Stimulated activated CD4-positive, alpha-beta T cell treated with anti-CD3 and anti-CD28 coated beads, Interleukin-1b, Interleukin-23, amount 100 ng/mL, for 4 hours (primary cell): ENCODE results near the gene SPO11.
"Not testable (repeated sequence)": the region's sequence is repeated elsewhere in the genome, so short reads cannot be mapped to it uniquely, and the experiment has no call there.

Source experiments
- DNase-seq, 2 donors: peaks; one replicate each; pipeline ENCODE4 v3.0.0-alpha.2; 2020; ENCODE audit warnings: low read depth in 2 of 2

The SPO11 gene

DNA sequence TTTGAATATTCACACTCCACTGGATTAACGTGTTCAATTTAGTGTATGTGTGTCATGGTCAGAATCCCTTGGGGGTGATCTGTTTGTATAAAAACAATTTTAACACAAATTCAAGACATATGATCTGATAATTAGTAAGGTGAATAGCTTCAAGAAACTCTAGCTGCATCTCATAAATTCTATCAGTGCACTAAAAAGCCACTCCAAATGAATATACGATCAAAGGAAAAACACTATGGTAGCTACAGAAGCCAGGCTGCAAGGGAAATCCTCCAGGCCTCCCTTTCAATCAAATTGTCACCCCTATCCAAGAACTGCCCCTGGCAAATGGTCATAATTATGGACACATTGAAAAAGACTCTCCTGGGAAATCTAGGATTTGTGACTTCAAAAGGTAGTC is 12.1 kb downstream of the SPO11 start:
- DNase-seq, result no peak

DNA sequence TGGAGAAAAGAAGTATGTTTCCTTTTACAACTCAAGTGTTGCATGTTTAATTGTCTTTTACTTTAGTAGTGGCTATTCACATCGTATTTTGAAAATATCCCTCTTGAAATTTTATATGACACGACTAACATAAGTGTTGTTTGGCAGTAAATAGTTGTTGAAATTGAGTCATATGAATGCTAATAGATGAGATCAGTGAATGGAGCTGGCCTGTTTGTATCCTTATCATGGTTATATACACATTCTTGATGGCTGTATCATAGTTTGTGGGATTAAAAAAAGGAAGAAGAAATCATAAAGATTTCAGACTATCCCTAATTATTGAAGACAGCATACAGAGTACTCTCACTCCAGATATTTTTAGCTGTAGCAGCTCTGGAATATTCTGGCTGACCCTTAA is 13.2 kb downstream of the SPO11 start:
- no peak for DNase-seq

DNA sequence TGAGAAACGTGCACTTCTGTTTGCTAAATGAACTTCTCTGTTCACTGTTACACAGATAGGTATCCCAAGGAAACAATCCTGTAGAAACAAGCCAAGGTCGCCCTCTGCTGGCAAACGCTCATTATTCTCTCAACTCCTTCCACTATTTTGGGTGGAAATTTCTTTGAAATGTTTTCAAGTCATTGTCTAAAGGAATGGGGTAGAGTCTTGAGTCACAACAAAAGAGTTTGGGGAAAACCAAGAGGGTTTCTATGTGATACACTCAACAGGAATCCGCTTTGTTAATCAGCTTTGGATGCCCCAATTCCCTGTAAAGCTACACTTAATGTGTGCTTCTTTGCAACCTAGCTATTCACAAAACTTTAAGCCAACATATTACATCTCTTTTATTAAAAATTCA is 16.9 kb downstream of the SPO11 start:
- peak; percentile 51 to 58 for DNase-seq

DNA sequence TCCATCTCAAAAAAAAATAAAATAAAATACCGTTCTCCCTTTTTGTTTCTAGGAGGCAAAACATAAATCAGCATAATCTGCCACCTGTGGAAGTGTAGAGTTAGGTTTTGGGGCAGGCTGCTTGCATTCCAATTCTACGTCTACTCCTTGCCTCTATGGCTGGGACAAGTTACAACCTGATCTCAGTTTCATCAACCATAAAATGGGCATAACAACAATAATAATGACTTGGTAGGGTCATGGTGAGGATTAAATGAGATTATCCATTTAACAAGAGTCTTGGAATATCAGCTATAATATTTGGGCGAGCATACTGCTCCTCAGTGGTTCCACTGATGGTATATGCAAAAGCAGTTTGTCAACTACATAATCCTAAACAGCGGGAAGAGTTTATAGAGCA is 17.8 kb downstream of the SPO11 start:
- no peak for DNase-seq

DNA sequence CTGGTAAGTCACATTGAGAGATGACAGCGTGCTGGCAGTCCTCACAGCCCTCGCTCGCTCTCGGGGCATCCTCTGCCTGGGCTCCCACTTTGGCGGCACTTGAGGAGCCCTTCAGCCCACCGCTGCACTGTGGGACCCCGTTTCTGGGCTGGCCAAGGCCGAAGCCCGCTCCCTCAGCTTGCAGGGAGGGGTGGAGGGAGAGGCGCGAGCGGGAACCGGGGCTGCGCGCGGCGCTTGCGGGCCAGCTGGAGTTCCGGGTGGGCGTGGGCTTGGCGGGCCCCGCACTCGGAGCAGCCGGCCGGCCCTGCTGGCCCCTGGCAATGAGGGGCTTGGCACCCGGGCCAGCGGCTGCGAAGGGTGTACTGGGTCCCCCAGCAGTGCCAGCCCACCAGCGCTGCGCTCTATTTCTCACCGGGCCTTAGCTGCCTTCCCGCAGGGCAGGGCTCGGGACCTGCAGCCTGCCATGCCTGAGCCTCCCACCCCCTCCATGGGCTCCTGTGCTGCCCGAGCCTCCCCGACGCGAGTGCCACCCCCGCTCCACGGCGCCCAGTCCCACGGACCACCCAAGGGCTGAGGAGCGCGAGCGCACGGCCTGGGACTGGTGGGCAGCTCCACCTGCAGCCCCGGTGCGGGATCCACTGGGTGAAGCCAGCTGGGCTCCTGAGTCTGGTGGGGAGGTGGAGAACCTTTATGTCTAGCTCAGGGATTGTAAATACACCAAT is 18.8 kb downstream of the SPO11 start:
- not testable (repeated sequence) for DNase-seq

DNA sequence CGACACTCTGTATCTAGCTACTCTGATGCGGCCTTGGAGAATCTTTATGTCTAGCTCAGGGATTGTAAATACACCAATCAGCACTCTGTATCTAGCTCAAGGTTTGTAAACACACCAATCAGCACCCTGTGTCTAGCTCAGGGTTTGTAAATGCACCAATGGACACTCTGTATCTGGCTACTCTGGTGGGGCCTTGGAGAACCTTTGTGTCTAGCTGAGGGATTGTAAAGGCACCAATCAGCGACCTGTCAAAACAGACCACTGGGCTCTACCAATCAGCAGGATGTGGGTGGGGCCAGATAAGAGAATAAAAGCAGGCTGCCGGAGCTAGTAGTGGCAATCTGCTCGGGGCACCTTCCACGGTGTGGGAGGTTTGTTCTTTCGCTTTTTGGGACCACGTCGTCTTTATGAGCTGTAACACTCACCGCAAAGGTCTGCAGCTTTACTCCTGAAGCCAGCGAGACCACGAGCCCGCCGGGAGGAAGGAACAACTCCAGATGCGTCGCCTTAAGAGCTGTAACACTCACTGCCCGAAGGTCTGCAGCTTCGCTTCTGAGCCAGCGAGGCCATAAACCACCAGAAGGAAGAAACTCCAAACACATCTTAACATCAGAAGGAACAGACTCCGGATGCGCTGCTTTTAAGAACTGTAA is 19.4 kb downstream of the SPO11 start:
- DNase-seq, result not testable (repeated sequence)

DNA sequence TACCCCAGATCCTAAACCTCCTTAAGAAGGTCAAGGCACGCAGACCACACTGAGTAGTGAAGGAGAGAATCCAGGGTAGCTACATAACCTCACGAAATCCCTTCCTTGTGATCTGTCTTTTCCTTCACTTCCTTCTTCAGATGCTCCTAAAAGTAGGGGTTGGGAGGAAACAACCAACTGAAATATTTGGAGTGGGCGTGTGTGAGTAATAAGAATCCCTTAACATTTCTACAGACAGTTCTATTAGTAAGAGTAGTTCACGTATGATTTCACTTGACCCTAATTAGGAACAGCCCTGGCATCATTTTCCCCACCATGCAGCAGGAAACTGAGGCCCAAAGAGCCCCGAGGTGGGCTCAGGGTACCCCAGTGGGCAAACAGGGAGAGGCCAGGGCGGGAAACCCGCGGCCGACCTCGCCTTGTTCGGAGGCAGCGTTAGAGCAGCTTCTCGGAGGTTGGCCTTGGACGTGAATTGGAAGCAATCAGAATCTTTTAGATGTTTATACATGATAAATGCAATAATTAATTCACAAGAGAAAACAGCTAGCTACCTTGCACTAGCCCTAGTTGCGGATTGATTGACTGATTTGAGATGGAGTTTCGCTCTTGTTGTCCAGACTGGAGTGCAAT is 20.6 kb downstream of the SPO11 start:
- no peak for DNase-seq

DNA sequence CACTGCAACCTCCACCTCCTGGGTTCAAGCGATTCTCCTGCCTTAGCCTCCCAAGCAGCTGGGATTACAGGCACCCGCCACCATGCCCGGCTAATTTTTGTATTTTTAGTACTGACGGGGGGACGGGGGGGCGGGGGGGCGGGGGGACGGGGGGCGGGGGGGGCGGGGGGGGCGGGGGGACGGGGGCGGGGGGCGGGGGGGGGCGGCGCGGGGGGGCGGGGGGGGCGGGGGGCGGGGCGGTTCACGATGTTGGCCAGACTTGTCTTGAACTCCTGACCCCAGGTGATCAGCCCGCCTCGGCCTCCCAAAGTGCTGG is 21.1 kb downstream of the SPO11 start:
- not testable (repeated sequence) for DNase-seq

DNA sequence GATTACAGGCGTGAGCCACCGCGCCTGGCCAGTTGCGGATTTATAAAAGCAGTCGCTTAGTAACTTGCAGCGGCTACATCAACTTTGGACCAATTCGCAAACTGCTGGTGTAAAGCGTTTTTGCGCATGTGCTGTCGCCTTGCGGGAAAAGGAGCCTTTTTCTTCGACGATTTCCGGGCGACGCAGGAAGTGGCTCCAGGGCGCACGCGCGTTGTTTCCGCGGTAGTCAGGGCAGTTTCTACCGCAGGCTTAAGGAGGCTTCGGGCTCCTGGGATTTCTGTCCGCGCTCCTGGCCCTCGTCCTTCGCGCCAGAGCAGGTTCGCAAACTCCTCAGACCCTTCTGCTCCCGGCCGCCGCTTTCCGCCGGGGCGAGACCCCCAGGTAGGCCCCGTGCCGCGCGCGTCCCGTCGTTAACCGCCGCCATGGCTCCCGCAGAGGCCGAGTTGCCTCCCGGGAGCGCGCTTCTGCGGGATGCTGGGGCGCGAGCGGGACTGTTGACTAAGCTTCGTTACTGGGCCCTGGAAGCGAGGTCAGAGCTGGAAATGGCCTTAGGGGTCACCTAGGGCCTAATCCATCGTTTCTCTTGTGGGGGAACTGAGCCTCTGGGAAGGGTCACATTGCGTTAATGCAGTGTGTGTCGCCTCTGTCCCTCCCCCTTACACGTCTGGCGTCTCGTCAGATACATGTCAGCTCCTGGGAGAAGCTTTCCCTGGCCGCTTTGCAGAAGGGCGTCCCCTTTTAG is 21.6 kb downstream of the SPO11 start, which contains the start of gene RAE1:
RAE1 (plus strand) TSS at position 214 of the 742 bp plus-strand sequence. CDS start 2,784 bp downstream, outside the sequence.
- peak; percentile 81 to 82 for DNase-seq

DNA sequence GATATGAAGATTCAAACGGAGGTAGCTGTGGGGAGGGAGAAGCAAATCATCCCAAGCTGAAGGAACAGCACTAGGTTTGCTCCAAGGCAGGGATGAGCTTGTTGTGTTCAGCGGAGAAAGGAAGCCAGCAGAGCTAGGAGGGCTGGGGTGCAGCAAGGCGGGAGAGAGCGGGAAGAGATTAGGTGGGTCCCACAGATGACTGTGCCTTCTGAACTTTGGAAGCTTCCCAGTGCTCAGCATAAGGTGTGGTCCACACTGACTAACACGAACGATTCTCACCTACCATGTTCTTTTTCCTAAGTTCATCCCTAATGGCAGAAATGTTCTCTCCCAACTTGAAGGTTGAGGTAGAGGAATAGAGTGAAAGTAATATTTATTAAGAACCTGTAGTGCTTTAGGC is 22.7 kb downstream of the SPO11 start:
- DNase-seq, result no peak

DNA sequence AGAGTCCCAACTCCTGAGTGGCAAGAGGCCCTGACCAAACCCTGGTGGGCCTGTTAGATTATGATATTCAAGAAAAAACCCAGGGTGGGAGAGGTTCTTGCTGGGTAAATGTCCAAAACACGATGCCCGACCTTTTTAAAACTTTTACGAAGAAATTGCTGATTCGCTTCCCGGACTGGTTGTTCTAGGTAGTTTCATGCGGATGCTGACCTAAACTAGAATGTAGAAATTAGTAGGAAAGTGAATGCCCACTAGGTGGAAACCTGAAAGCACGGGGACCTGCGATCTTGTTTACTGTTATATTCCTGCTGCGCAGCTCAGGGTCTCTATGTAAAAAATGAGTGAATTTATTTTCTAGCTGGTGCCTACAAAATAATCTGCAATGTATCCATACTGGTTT is 23.7 kb downstream of the SPO11 start:
- DNase-seq, result no peak

DNA sequence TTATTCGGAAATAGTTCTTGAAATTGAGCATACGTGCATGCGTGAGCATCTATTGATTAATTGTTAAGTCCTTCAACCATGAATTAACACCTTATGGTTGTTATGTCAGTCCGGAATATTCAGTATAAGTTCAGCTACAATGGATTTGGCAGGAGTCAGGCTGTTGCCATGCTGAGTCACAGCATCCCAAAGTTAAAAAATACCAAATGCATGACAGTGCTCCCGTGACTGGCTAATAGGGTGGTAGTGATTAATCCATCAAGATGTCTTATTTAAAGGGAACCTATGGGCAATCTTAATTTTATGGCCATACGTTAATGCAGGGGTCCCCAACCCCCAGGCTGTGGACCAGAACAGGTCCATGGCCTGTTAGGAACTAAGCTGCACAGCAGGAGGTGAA is 31.9 kb downstream of the SPO11 start:
- DNase-seq, result no peak

DNA sequence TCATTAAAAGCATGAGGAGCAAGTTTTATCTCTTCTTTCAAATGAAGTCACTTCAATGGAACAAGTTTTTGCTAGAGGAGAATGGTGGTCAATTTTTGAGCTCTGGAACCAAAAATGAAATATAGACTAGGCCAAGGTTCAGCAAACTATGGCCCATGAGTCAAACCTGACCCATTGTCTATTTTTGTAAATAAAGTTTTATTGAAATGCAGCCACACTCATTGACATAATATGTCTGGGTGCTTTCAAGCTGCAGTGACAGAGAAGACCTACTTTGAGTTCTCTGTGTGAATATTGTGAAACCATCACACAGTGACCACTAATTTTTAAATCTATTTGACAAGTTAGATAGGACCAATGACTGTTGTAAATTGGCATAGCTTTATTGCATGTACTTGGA is 34.8 kb downstream of the SPO11 start:
- DNase-seq, result no peak

DNA sequence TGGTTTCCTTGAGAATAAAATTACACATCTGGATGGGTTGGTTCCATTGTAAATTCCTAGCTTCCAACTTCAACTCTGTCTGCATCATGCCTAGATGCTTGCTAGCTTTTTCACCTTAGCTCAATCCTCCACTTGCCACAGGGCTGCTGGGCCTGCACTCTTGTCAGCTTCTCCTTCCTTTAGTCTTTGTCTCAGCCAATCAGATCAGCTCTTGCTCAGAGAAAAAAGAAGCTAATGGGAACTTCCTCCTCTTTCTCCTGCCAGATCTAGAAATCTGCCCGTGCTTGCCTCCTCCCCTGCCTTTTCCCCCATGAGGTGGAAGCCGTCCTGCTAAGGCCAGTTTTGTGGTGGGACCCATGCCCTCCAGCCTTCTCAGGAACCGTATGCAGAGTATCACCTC is 40.0 kb downstream of the SPO11 start:
- no peak for DNase-seq

DNA sequence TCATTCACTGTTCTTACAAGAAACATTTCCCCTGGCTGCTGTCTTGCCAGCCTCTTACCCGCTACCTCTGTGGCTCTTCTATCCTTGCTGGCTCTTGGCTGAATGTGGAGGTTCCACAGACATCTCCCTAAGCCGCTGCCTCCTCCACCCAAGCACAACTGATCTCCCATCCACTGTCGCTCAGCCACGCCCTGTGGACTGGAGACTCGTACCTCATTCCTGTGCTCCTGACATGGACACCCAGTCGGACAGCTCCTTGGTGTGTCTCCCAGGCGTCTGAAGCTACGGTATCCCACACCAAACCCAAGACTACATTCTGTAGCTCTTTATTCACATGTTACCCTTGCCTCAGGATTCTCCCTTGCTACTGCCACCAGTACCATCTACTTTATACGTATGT is 40.7 kb downstream of the SPO11 start:
- no peak for DNase-seq

DNA sequence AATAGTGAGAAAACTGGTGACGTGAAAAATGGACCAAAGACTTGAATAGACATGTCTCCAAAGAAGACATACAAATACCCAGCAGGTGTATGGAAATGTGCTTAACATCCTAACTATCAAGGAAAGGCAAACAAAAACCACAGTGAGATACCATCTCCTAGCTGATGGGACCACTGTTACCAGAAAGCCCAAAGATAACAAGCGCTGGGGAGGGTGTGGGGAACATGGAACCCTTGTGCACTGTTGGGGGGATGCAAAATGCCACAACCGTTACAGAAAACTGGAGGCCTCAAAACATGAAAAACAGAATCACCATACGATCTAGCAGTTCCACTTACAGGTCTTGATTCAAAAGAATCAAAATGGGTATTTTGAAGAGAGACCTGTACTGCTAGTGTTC is 41.8 kb downstream of the SPO11 start:
- no peak for DNase-seq

DNA sequence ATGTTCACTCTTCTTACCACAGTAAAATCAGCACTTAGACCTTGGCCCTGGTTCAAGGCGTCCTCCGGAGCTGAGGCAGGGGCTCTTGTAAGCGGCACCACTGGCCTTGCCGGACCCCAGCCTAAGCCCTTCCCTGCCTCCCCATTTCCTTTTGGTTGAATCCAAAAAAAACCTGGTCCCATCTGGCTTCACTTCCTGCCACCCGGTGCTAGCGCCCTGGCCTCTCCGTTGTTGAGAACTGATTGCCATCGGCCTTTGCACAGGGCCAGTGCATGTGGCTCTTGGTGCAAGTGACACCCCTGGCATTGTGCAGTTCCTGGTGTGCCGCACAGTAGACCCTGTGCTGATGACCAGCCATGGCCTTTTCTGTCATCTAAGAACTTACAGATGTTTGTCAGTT is 42.6 kb downstream of the SPO11 start:
- DNase-seq, result no peak

DNA sequence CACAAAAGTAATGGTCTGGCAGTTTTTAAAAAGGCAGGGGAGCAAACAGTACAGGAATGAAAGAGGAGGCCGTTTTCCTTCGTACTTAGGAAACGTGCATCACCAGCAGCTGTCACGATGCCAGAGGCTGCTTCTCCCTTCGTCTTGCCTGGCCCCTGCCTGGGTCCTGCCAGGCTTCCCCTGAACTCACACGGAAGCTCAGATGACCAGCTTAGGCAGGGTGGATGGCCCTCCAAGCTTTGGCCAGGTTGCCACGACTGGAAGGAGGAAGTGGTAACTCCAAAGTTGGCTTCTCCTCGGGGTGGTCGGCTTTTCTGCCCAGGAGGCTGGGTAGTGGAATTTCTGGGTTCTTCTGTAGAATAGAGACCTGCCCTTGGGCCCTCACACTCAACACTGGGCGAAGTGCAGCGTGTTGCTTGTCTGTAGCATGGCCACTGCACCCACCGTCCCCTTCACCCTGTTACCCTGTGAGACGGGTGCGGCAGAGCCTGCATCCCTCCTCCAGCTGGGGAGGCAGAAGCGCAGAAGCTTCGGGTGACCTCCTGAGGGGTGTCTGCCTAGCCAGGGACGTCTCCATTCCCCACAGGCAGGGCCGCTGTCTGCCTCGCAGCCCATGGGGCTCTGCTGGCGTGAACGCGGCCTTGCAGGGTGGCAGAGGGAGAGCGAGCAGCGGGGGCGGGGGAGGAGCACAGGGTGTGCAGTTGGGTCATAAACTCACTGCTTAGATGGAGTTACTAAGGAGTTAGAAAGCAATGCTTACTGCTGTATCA is 43.2 kb downstream of the SPO11 start:
- no peak for DNase-seq

DNA sequence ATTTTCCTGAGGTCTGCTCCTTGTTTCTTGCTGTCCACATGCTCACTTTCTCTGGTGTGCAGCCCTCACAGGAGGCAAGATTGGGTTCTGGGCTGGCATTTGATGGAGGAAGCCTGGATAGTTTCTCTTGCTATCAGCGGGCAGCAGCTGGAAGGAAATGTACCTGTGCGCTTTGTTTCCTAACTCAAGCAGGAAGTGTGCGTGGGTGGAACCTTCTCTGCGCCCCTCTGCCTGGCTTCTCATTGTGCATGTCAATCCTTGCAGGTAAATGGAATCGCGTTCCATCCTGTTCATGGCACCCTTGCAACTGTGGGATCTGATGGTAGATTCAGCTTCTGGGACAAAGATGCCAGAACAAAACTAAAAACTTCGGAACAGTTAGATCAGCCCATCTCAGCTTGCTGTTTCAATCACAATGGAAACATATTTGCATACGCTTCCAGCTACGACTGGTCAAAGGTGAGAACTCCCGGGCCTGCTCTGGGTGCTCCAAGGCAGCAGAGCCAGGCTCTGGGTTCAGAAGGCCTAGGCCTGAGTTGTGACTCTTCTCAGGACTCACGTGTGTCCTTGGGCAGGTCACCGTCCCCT is 44.8 kb downstream of the SPO11 start:
- DNase-seq, result no peak

DNA sequence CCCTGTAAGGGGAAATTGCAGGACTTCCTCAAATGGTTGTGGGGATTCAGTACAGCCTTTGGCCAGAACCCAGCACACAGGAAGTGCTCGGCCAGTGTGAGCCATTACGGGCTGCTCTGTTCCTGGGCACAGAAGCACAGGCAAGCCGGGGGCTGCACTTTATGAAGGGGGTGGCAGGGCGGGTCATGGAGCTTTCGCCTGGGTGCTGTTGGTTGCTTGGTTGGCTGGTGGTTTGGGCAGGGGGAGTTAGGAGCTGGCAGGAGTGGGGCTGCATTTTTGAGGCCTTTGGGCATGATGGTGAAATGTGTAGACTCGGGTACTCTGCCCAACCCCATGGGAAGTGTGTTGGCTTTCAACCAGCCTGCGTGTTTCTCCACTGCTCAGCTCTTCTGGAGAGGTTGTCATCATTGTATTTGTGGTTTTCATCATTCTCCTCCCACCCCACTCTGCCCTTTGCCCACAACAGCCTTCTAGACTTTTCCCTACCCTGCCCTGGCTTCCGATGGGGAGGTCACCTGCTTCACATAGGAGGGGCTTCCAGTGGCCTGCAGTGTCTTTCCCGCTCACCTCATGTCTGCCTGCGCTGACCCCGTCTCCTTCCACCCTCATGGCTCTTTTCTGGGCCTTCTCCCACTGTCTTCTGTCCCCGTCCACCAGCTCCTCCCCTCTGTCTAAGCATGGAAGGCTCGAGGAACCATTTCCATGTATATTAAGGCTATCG is 45.5 kb downstream of the SPO11 start:
- DNase-seq, result no peak
